GM18873 (cell line): Measurements from ENCODE around the gene GPR149.

Source experiments
- ATAC-seq: cut with Tn5 transposase; IDR thresholded peaks from one replicate; pipeline ENCODE4 v1.9.1; 2021; ENCODE audit warnings: mild to moderate bottlenecking, moderate library complexity, moderate number of reproducible peaks; ENCODE audit not compliant: unreplicated experiment, low FRiP score

Gene GPR149

DNA sequence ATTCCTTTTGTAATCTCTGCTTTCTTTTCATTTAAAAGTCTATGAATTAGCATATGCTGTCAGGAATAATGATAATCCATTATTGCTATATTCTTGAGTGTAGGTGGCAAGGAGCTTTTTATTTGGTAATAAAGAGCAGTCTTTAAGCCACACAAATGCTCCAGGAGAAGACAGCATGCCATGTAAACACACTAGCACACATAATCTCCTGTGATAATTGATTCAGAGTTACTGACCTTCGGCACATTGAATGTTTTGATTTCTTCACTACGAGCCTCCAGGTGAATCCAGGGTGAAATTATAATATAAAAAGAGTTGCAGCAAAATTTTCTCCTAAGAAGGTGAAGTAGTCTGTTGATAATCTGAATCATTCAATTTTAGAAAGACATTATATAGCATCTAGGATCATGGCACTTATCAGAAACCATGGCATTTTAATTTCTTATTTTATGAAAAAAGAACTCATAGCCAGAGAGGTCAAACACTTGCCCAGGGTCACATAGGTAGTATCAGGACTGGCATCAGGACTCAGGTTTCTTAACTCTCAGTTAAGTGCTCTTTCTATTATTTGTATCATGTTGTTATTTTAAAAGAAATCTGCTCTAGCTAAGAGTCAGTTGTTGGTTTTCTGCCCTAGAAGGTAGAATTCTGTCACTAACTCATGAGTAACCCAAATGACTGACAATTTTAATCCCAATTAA is 84.4 kb downstream of the GPR149 start:
- no peak for ATAC-seq

DNA sequence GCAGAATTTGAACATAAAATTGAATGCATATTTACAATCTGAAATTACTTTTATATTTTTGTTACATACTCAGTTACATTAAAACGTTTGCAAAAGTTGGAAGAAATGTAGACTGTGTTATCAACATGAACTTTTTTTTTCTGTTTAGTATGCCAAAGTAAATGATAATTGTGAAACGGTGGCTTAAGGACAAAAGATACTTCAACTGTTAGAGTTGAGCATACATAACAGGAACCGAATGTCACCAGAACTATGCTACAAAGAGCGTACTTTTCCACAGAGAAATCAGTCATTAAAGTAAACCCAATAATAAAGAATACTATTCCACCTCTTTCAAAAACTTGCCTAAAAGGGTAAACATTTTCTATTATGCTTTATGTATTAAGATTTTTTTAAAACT is 91.4 kb downstream of the GPR149 start:
- no peak for ATAC-seq

DNA sequence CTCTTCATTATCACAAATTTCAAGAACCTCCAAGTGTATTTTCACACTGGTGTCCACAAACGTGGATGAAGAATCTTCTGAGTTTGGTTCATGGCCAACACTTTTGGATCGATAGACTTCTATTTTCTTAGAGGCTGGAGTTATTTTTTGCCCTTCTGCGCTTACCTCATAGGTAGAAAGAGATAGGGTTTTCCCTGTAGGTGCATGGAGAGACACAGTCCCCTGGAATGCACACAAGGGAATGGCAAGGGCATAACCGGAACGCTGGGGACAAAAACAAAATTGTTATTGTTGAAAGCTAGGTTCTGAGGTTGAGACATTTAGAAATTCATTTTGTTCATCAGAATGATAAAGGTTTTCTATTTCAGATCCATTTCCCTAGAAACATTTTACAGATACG is 92.0 kb downstream of the GPR149 start:
- ATAC-seq: no peak

DNA sequence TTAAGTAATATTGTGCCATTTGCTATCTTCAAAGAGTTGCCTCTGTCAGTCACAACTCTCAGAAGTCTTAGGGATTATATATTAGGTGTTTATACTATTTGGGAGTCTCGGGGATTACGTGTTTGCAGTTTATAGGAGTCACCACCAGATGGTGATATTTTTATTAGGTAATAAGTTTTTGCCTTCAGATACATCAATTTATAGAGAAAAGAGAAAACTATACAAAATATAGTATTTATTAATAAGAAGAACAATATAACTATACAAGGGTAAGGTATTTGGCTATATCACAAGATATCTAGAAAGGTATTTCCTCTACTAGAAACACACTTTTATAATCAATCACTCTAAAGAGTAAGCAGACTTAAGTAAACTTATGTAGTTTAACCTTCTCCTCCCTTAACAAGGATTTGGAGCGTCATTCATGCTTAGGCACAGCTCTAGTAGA is 95.0 kb downstream of the GPR149 start:
- no peak for ATAC-seq

DNA sequence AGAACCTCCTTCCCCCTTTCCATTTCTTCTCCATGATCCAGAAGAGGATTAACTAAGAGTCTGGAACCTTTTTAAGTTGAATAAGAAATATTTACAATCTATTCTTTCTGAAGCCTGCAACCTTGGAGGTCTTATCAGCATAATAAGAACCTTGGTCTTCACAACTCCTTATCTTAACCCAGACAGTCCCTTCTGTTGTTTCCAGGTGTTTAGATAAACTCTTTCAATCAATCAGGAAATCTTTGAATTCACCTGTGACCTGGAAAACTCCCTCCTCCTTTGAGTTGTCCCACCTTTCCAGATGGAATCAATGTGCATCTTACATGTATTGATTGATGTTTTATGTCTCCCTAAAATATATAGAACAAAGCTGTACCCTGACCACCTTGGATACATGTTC is 102.1 kb downstream of the GPR149 start:
- no peak for ATAC-seq

DNA sequence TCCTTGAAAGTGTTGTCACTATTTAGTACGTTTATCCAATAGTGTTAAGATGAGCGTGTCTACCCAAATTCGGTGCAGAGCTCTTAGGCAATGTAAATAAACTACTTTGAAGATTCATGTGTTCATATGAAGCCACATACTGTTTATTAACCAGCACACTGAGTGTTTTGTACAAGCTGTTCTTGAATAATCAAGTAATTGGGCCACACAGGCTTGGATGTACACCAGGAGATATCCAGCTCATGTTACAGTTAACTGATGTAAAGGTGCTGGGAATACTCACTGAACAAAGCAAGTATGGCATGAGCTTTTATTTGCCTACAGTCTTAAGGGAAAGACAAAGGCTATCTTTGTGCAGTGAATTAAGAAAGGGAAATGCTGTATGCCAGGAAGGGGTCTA is 105.1 kb downstream of the GPR149 start:
- no peak for ATAC-seq

DNA sequence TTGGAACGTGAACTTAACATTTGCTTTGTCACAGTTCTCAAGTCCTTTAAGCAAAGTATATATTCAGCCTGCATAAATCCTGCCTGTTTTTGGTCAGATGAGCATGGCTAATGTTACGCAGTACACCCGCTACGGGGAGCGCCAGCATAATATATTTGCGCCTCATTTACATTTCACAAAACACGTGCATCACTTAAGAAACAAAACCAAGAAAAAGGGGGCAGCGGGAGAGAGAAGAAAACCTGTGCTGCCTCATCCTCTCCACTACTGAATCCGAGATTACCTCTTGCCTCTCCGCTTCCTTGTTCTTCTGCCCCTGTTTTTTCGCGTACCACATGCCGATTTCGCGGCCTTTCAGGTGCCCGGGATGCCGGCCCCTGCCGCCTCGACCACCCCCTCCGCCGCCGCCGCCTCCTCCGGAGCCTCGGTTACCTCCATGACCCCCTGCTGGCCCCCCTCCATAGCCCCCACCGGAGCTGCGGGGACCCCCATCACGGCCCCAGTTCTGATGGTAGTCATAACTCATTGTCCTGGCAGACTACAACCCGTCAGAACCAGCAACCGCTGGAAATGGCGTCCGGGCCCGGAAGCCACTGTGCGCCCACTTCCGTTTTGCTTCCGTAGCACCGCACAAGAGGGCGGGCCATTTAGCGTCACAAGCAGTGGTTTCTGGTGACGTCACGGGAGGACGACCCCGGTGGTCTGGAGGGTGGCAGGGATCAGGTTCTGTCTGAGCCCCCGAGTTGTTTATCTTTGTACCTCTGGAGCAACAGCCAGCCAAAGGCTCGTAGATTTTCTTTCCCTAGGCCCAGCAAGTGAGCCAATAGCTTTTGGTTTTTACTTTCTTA is 105.9 kb downstream of the GPR149 start, which contains the start of gene DHX36:
DHX36 (minus strand) TSS at position 597 of the 848 bp plus-strand sequence; CDS start at position 526, 71 bp downstream.
- ATAC-seq: peak; percentile 89

DNA sequence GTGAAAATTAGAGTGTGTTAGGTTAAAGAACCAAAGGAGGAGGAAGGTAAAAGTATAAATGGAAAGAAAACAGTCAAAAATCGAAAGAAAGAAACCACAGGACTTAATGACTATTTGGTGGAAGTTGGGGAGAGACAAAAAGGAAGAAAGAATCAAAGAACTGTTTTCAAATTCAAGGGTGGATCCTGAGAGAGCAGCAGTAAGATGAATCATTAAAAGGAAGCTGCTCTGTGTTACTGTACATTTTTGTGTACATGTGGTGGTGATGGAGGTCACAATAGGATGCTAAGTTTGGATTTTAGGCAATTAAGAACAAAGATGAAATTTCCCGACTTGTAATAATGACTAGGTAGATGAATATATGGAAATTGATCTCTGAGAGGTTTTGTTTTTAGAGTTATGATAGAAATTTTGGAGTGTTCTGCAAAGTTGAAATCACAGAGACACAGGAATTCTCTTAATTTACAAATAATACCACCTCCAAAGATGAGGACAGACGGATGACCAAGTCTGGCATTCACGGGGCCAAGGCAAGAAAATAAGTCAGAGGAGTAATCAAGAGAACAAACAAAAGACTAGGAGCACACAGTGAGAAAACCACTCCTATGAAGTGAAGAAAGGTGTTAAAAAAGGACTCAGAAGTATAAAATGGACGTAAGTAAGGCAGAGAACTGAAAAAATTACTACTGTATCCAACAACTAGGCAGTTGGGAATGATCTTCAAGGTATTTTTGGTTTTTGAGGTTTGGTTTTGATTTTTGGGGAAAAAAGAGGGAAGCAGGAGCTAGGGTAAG is 112.8 kb downstream of the GPR149 start:
- ATAC-seq: no peak

DNA sequence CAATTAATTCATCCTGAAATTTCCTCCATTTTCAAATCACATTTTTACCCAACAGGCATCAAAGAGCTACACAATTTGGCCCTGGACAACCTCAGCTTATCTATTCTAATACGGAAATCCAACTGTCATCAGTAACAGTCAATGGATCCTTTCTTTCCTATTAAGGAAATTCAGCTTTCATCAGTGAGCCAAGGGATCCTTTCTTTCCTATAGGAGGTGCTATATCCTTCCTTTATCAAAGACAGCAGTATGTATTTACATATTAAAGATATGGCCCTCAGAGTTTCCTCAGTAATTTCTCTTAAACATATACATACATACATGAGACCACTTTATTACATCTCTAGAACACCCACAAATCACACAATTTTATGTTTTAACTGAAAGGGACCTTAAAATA is 115.8 kb downstream of the GPR149 start:
- ATAC-seq: no peak

DNA sequence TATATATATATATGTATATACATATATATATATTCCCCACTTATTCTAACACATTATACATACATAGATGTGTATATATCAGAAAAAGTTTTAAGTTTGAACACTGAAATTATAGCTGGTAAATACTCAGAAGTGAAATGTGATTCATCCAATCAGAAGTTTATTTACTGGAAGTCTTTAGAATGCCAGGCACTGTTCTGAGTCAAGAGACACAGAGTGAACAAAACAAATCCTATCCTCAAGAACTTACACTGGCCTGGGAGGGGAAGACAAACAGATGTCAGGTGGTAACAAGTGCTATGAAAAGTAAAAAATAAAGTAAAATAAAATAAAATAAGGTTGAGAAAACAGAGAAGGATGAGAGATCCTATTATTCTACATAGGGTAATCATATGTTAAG is 119.2 kb downstream of the GPR149 start:
- ATAC-seq: no peak

DNA sequence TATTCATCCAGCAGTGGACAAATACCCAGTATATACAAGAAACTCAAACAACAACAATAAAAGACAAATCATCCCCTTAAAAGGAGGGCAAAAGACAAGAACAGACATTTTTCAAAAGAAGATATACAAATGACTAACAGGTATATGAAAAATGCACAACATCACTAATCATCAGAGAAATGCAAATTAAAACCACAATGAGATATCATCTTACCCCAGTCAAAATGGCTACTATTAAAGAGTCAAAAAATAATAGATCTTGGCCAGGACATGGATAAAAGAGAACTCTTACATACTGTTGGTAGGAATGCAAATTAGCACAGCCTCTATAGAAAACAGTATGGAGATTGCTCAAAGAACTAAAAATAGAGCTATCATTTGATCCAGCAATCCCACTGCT is 122.6 kb downstream of the GPR149 start:
- ATAC-seq: no peak

DNA sequence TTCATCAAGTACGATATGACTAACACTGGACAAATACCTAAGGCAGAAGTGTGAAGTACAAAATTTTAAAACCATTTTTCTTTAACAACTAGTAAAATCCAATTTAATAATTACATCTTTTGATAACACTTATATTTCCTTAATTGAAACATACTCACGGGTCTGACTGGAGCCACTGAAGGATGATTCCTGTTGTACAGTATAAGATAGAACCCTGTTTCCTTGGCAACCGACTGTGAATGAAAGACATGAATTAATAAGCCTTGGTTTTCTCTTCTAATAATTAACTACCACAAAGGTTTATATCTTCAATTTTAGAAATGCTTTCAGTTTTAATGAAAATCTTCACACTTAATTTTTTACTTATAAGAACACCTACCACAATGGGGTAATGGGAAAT is 125.1 kb downstream of the GPR149 start:
- ATAC-seq: no peak

DNA sequence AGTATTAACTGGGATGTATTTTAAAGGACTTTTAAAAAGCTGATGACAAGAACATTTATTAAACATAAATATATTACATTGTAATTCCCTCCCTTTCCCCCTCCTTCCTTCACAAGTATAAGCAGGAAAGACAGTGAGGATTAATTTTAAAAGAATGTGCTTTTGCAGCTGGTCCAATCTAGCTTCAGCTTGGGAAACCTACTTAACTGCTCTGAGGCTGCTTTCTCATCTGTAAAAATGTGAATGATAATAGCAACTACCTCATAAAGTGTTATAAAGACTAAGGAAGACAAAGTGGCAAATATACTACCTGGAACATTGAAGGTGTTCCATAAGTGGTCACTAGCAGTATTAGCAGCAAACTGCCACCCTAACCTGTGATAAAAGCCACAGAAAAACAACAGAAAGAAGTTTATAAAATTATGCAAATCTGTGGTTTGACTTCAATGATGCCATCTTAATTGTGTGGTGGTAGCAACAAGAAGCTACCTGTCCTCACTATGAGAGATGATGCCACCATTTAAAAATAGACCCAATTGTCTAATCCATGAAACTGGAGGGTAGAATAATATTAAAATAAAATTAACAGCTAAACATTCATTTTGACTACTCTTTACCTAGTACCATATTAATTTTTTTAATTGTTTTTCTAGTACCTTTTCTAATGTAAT is 125.7 kb downstream of the GPR149 start:
- ATAC-seq: no peak

DNA sequence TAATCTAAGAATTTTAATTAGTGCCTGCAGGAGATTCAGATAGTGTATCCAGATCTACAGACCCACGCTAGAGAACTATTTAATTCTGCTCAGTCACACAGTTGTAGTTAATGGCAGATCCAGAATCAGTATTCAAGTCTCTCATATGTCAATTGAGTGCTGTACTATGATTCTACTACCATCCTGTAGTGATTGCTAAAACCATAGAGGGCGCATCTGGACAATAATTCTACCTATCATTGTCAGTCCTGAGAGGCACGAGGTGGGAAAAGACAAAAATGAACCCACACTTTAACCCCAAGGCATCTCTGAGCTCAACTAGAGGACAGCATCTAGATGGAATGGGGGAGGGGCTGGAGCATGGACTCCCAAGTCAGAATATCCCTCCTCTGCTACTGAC is 128.4 kb downstream of the GPR149 start:
- ATAC-seq: no peak

DNA sequence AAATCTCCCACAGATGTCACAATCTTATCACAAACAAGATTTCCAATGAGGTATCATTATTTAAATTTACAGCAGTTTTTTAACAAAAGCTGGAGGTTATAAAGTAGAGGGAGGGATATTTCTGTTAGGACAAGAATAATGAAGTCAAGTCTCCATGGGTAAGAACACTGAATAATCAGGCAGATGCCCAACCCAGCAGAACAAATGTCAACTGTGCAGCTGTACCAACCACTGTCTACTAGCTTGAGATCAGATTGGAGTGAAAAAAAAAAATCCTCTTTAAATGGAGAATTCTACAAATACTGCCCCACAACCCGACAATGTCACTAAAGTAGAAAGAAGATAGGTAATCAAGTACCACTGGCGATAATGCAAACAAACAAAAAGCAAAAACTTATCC is 136.0 kb downstream of the GPR149 start:
- no peak for ATAC-seq

DNA sequence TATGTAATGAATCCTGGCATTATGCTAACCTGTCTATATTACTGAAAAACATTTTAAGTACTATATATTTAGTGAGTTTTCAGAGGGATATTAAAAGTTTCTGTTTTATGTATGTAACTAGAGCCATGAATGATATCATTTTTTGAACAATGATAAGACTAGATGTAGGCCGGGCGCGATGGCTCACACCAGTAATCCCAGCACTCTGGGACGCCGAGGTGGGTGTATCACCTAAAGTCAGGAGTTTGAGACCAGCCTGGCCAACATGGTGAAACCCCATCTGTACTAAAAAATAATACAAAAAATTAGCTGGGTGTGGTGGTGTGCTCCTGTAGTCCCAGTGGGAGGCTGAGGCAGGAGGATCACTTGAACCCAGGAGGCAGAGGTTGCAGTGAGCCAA is 139.8 kb downstream of the GPR149 start:
- no peak for ATAC-seq
